Measurements from ENCODE around the gene CPXM1. TPM values are rescaled to one million over a fixed set of nuclear protein-coding genes. Genes with fewer than 3 reads are reported as not detected.

CPXM1 gene
- total and polyA plus RNA-seq, 9 of the 15 experiments (the other 6 are each of a cell fraction or from before 2014, with no cell fraction given): 0.04 to 1.1 (median 0.37) TPM; not detected in 2

GRCh38 chr20:2845607-2846006 lies 45.2 kb upstream of the CPXM1 start:
- Histone ChIP-seq H3K9me1 (ENCODE audit: control insufficient read depth, insufficient read depth, low read length) (no peaks in the 10 kb centered on the region), H3K36me3 (ENCODE audit: control insufficient read depth, insufficient read depth, low read length) (no peaks in the 10 kb centered on the region), H3K79me2 (ENCODE audit: control insufficient read depth, insufficient read depth, low read length) (peaks cover 3% of the 10 kb centered on the region; the same call in 1 of the 3 replicates), H3K9me3 (replicated peaks; ENCODE audit: control insufficient read depth, insufficient read depth, low read depth, low read length) (no peaks in the 10 kb centered on the region), H3K4me3 (no peak overlapping the region), H4K20me1 (replicated peaks; ENCODE audit: control insufficient read depth, insufficient read depth, low read length) (no peaks in the 10 kb centered on the region), H3K4me1 (replicated peaks in 1 of 2; ENCODE audit: control insufficient read depth in 2 of 2, insufficient read depth in 2 of 2, low read length in 2 of 2) (peaks cover 5 to 8% of the 10 kb centered on the region in 2 experiments; a peak in 3 of 5 replicates), H3K9ac (ENCODE audit: insufficient read depth in 1 of 2, low read depth in 2 of 2, low read length in 2 of 2) (no peak overlapping the region), H3K27ac (ENCODE audit: extremely low read depth, low read depth, low read length) (no peak overlapping the region), H3K27me3 (ENCODE audit: control insufficient read depth in 2 of 2, insufficient read depth in 2 of 2, low read length in 2 of 2) (no peaks in the 10 kb centered on the region), H2AFZ (ENCODE audit: low read depth, low read length) (no peak overlapping the region), H3K4me2 (ENCODE audit: insufficient read depth, low read length) (no peak overlapping the region)
- BruUV-seq (replicated peaks): no TSS peak
- FAIRE-seq: no peak
- in situ Hi-C loops (cut with MboI): loop anchor here (5.0 kb wide), 1 partner anchor 88 kb away; no protein-coding TSS in a partner anchor
- intact Hi-C loops (cut with micrococcal nuclease): no loop called here
- ChIA-PET CTCF (ENCODE audit: low intra/inter-chr PET ratio) (no interaction called here), POLR2A (no interaction called here)
- WGBS (ENCODE audit: insufficient coverage, low coverage, missing lambda C conversion rate): 44% methylated on average over 2 of the region's 2 CpGs
- TF ChIP-seq ETS1 (conservative IDR thresholded peaks at IDR 0.05; ENCODE audit: control insufficient read depth, low read depth, low read length) (no peak), RBM22 (IDR thresholded peaks at IDR 0.05; ENCODE audit: low read depth, low read length, poor library complexity, severe bottlenecking) (no peak), HLTF (IDR thresholded peaks at IDR 0.05) (no peak), ELF4 (CRISPR knock-in tag; IDR thresholded peaks at IDR 0.05) (no peak), ZNF518B (CRISPR knock-in tag; IDR thresholded peaks at IDR 0.05) (no peak), NFE2 (IDR thresholded peaks at IDR 0.05; ENCODE audit: low read depth) (no peak), SAFB2 (IDR thresholded peaks at IDR 0.05; ENCODE audit: borderline replicate concordance, low read depth, low read length, severe bottlenecking) (no peak), ZNF408 (CRISPR knock-in tag; IDR thresholded peaks at IDR 0.05; ENCODE audit: low read depth) (no peak), ZC3H4 (CRISPR knock-in tag; IDR thresholded peaks at IDR 0.05; ENCODE audit: borderline replicate concordance) (no peak), STAT5B (CRISPR knock-in tag; IDR thresholded peaks at IDR 0.05) (no peak), NFATC3 (IDR thresholded peaks at IDR 0.05) (no peak), ZFP30 (CRISPR knock-in tag; IDR thresholded peaks at IDR 0.05; ENCODE audit: borderline replicate concordance) (no peak), SRSF3 (IDR thresholded peaks at IDR 0.05; ENCODE audit: insufficient read depth, low read length) (no peak), FOXA3 (CRISPR knock-in tag; conservative IDR thresholded peaks at IDR 0.05 in 1 of 2, IDR thresholded peaks at IDR 0.05 in 1 of 2) (no peak), TCF3 (CRISPR knock-in tag; IDR thresholded peaks at IDR 0.05) (no peak)
- no peak for ATAC-seq
- no peak for DNase-seq (ENCODE audit: extremely low read depth in 1 of 4, low spot score in 3 of 4)

Measured in K562 (cell line).